ENCODE data around the gene PGAM5. TPM values are rescaled to one million over a fixed set of nuclear protein-coding genes. Genes with fewer than 3 reads are reported as not detected.

Gene PGAM5
- 39.7 and 54.0 TPM in 2 replicates for total RNA-seq

DNA sequence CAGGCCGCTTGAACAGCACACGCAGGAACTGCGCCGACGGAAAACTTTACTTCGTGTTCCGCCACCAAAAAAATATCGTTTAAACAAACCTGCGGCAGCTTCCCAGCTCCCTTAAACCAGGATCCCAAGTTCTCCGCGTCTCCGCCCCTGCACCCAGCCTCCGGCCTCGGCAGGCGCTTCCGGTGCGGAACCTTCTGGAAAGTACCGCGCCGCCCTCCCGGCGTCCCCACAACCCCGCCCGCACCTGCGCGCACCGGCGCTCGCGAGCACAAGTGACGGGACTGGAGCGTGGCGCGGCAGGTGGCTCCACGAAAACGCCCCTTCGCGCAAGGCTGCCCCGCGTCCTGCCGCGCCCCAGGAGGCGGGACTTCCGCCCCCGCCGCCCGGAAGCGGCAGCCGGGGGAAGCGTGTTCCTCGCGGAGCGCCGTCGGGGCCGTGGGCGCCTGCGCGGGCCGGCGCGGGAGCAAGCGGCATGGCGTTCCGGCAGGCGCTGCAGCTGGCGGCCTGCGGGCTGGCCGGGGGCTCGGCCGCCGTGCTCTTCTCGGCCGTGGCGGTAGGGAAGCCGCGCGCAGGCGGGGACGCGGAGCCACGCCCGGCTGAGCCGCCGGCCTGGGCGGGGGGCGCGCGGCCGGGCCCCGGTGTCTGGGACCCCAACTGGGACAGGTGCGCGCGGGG lies at the start of gene PGAM5:
TSS of gene PGAM5 (plus strand) at position 438 of the 675 bp plus-strand sequence. CDS start at position 473, 35 bp downstream.

DNA sequence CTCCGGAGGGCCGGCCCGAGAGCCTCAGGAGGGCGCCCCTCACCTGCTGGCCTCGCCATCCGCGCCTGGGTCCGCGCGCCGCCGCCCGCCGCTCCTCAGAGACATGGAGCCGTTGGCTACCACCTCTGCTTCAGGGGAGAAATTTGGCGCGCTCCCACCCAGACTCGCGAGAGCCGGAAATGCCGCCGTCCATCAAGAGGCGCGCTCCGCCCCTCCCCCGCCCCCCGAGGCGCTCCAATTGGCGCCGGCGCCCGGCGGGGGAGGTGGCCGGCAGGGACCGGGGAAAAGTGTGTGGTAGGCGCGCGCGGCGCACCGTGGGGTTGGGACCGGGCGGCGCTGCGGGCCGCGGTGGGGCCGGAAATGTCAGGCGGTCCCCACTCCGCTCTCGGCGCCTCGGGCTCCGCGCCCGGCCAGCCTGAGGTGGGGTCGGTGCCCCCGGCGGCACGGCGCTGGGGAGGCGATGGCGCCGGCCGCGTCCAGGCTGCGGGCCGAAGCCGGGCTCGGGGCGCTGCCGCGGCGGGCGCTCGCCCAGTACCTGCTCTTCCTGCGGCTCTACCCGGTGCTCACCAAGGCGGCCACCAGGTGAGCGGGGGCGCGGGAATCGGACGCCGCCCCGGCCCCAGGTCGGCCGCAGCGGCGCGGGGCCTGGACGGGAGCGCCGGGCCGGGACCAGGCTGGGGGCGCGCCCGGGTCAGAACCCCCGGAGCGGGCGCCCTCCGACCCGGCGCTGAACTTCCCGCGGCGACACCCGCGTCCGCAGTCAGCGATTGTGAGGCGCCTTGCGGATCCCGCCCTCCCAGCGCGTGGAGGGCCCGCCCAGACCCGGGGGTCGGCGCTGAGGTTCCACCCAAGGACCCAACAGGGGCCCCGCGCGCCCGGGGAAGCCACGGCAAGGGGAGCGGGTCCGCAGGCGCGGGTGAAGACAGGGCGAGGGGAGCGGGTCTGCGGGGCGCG lies 23.2 kb upstream of the PGAM5 start, which contains the start of the genes POLE and PXMP2:
TSS of gene POLE (minus strand) at position 132 of the 954 bp plus-strand sequence. CDS start at position 105, 27 bp downstream.
TSS of gene PXMP2 (plus strand) at position 377 of the 954 bp plus-strand sequence. CDS start at position 461, 84 bp downstream.

DNA sequence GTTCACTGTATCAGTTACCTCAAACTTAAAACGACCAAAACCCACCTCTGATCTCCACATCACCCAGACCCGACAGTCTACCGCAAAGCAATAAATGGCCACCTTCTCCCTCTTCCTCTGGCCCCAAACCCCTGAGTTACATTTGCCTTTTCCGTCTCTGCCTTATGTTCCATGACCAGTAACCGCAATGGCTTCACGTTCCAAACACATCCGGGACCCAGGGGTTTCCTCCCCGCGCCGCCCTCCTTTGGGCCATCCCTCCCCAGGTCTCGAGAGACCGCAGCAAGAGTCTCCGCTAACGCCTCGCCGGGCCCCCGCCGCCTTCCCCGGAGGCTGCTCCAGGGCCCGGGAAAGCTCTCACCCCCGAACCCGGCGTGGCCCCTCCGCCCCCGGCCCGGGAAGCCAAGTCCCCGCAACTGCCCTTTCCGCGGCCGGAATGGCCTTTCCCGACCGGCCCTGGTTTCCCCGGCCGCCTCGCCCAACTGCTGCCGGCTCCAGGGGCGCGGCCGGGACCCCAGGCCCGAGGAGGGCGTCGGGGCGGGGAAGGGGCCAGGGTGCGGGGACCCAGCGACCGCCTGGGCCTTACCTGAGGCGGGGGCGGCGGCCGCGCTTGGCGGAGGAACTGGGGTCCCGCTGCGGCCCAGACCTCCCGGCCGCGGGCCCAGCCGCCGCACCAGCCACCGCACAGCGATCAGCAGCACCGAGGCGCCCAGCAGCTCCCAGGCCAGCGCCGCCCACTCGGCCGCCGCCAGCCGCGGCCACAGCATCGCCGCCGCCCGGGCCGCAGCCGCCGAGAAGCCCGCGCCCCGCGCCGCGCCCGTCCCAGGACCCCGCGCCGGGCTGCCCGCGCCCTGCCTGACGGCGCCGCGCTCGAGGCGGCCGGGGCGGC lies 50.6 kb downstream of the PGAM5 start, which contains the start of gene ANKLE2:
TSS of gene ANKLE2 (minus strand) at position 801 of the 889 bp plus-strand sequence. CDS start at position 767, 34 bp downstream.

Other genes starting within 250 kb of the PGAM5 start
- 11.6 and 14.1 TPM in 2 replicates for gene FBRSL1, start 220.7 kb upstream of the PGAM5 start, total RNA-seq
- not detected in 2 replicates for gene LRCOL1, start 100.3 kb upstream of the PGAM5 start, total RNA-seq
- not detected in 2 replicates for gene P2RX2, start 92.1 kb upstream of the PGAM5 start, total RNA-seq
- gene POLE, start 23.5 kb upstream of the PGAM5 start, total RNA-seq: 15.5 and 21.3 TPM in 2 replicates
- gene PXMP2, start 23.3 kb upstream of the PGAM5 start, total RNA-seq: 39.2 and 40.0 TPM in 2 replicates
- gene ANKLE2, start 51.0 kb downstream of the PGAM5 start, total RNA-seq: 42.8 and 47.4 TPM in 2 replicates
- gene GOLGA3, start 118.0 kb downstream of the PGAM5 start, total RNA-seq: 67.8 and 68.2 TPM in 2 replicates
- gene CHFR, start 176.8 kb downstream of the PGAM5 start, total RNA-seq: 35.4 and 38.8 TPM in 2 replicates
- 1.3 and 1.5 TPM in 2 replicates for gene ZNF605, start 245.5 kb downstream of the PGAM5 start, total RNA-seq

All from mammary microvascular endothelial cell (primary cell).